GM21360 (cell line): Measurements from ENCODE around the gene TRIM64C.
"Not testable (repeated sequence)": the region's sequence is repeated elsewhere in the genome, so short reads cannot be mapped to it uniquely, and the experiment has no call there.

Source experiments
- ATAC-seq: cut with Tn5 transposase; IDR thresholded peaks from one replicate; pipeline ENCODE4 v1.9.1; 2021; ENCODE audit warnings: mild to moderate bottlenecking, moderate library complexity; ENCODE audit not compliant: unreplicated experiment

Gene TRIM64C, protein sequence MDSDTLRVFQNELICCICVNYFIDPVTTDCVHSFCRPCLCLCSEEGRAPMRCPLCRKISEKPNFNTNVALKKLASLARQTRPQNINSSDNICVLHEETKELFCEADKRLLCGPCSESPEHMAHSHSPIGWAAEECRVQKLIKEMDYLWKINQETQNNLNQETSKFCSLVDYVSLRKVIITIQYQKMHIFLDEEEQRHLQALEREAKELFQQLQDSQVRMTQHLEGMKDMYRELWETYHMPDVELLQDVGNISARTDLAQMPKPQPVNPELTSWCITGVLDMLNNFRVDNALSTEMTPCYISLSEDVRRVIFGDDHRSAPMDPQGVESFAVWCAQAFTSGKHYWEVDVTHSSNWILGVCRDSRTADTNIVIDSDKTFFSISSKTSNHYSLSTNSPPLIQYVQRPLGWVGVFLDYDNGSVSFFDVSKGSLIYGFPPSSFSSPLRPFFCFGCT

GRCh38 chr11:49059012-49059411 lies at the start of gene TRIM64C:
Gene TRIM64C (minus strand): TSS chr11:49059112. CDS start chr11:49059112, 0 bp downstream.
- ATAC-seq = not testable (repeated sequence)

DNA sequence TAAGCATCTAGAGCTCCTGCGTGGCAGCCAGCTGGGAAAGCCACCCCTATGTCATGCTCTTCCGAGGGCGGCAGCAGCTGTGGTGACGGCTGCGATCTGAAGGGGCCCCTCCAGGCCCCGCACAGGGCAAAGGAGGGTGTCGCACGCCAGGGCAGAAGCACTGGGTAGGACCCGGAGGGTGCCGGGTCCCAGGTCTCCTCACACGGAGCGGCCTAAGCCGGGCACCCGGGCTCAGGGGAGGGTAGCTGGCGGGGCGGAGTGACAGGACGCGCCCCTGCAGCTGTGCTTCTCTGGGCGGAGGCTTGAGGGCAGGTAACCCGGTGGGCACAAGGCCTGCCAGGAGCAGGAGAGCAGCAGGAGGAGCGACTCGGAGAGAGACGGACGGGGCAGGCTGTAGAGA lies 43.4 kb upstream of the TRIM64C start:
- not testable (repeated sequence) for ATAC-seq

GRCh38 chr11:49069897-49070296 lies 11.0 kb upstream of the TRIM64C start:
- ATAC-seq = not testable (repeated sequence)

GRCh38 chr11:49049821-49050220 lies 9.1 kb downstream of the TRIM64C start:
- not testable (repeated sequence) for ATAC-seq

DNA sequence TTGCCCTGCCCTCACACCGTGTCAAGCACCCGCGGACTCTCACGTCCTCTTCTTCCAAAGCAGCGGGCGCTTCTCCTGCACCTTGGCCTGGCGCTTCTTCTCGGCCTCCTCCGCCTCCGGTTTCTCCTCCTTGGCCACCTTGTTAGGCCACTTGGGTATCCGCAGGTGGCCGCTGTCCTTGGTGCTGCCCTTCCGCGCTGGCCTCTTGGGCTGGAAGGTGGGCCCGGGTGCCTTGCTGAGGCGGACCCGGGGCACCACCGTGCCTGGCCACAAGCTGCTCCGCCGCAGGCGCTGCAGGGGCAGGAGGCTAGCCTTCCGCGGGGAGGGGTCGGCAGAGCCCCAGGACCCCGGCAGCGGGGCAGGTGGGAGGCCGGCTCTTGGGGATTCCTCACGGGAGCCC lies 10.7 kb downstream of the TRIM64C start:
- ATAC-seq = not testable (repeated sequence)

- not testable (repeated sequence) for ATAC-seq
Observed at GRCh38 chr11:49028523-49028922, 30.4 kb downstream of the TRIM64C start, which contains the start of gene TRIM49B. Gene TRIM49B (plus strand): TSS chr11:49028823. CDS start chr11:49031600, 2,777 bp downstream.
